ENCODE measurements around the gene NKAIN4.
A peak's percentile ranks its signal among the peaks of the same experiment; 100 is the strongest.

The NKAIN4 gene

GRCh38 chr20:63284544-63284949 is 30.3 kb upstream of the NKAIN4 start:
- no peaks in the 10 kb centered on the region for H3K4me1 ChIP-seq
- in situ Hi-C loops (cut with MboI; ENCODE audit: low sequenced_read_pairs), result no loop called here
- DNase-seq (ENCODE audit: low spot score in 2 of 2), result no peak
- no peaks in the 10 kb centered on the region for H3K9me3 ChIP-seq
- H3K4me3 ChIP-seq, result no peak overlapping the region
- peaks cover 34% of the 10 kb centered on the region for H3K36me3 ChIP-seq (replicated peaks)
- H3K27me3 ChIP-seq (ENCODE audit: low read depth), result no peaks in the 10 kb centered on the region

- no peak for DNase-seq (ENCODE audit: low spot score in 2 of 2)
Observed at GRCh38 chr20:63284083-63284440, 29.8 kb upstream of the NKAIN4 start.

GRCh38 chr20:63283397-63284082 is 29.3 kb upstream of the NKAIN4 start:
- no peak overlapping the region for H3K4me3 ChIP-seq
- no peaks in the 10 kb centered on the region for H3K27me3 ChIP-seq (ENCODE audit: low read depth)
- peaks cover 37% of the 10 kb centered on the region for H3K36me3 ChIP-seq (replicated peaks)
- DNase-seq (ENCODE audit: low spot score in 2 of 2), result no peak
- no peaks in the 10 kb centered on the region for H3K9me3 ChIP-seq
- H3K4me1 ChIP-seq, result no peaks in the 10 kb centered on the region
- in situ Hi-C loops (cut with MboI; ENCODE audit: low sequenced_read_pairs), result no loop called here

More at GRCh38 chr20:63284083-63284440, 29.8 kb upstream of the NKAIN4 start:
- in situ Hi-C loops (cut with MboI; ENCODE audit: low sequenced_read_pairs), result no loop called here
- Histone ChIP-seq H3K27me3 (ENCODE audit: low read depth) (no peaks in the 10 kb centered on the region), H3K9me3 (no peaks in the 10 kb centered on the region), H3K36me3 (replicated peaks) (peaks cover 36% of the 10 kb centered on the region), H3K4me1 (no peaks in the 10 kb centered on the region), H3K4me3 (no peak overlapping the region)

- Histone ChIP-seq H3K27me3 (ENCODE audit: low read depth) (no peaks in the 10 kb centered on the region), H3K36me3 (replicated peaks) (peaks cover 38% of the 10 kb centered on the region), H3K9me3 (no peaks in the 10 kb centered on the region), H3K4me3 (no peak overlapping the region), H3K4me1 (no peaks in the 10 kb centered on the region)
- in situ Hi-C loops (cut with MboI; ENCODE audit: low sequenced_read_pairs), result no loop called here
- DNase-seq (ENCODE audit: low spot score in 2 of 2), result no peak
Observed at GRCh38 chr20:63282946-63283345, 28.7 kb upstream of the NKAIN4 start.

GRCh38 chr20:63281742-63282665 is 27.7 kb upstream of the NKAIN4 start:
- H3K36me3 ChIP-seq (replicated peaks), result peaks cover 47% of the 10 kb centered on the region
- no peaks in the 10 kb centered on the region for H3K4me1 ChIP-seq
- H3K4me3 ChIP-seq, result no peak overlapping the region
- DNase-seq (ENCODE audit: low spot score in 2 of 2), result no peak
- H3K27me3 ChIP-seq (ENCODE audit: low read depth), result no peaks in the 10 kb centered on the region
- no peaks in the 10 kb centered on the region for H3K9me3 ChIP-seq
- in situ Hi-C loops (cut with MboI; ENCODE audit: low sequenced_read_pairs), result no loop called here

- peaks cover 56% of the 10 kb centered on the region for H3K36me3 ChIP-seq (replicated peaks)
- in situ Hi-C loops (cut with MboI; ENCODE audit: low sequenced_read_pairs), result no loop called here
- no peaks in the 10 kb centered on the region for H3K4me1 ChIP-seq
- no peaks in the 10 kb centered on the region for H3K27me3 ChIP-seq (ENCODE audit: low read depth)
- peak in 1 of 2 experiments; percentile 39 for DNase-seq (ENCODE audit: low spot score in 2 of 2)
- no peaks in the 10 kb centered on the region for H3K9me3 ChIP-seq
- no peak overlapping the region for H3K4me3 ChIP-seq
Observed at GRCh38 chr20:63280929-63281545, 26.8 kb upstream of the NKAIN4 start.

GRCh38 chr20:63280371-63280770 is 26.1 kb upstream of the NKAIN4 start:
- no peaks in the 10 kb centered on the region for H3K9me3 ChIP-seq
- H3K4me3 ChIP-seq, result no peak overlapping the region
- DNase-seq (ENCODE audit: low spot score in 2 of 2), result no peak
- H3K4me1 ChIP-seq, result no peaks in the 10 kb centered on the region
- peaks cover 55% of the 10 kb centered on the region for H3K36me3 ChIP-seq (replicated peaks)
- H3K27me3 ChIP-seq (ENCODE audit: low read depth), result no peaks in the 10 kb centered on the region
- in situ Hi-C loops (cut with MboI; ENCODE audit: low sequenced_read_pairs), result no loop called here

GRCh38 chr20:63279931-63280330 is 25.7 kb upstream of the NKAIN4 start:
- Histone ChIP-seq H3K9me3 (no peaks in the 10 kb centered on the region), H3K4me3 (no peak overlapping the region), H3K36me3 (replicated peaks) (peaks cover 55% of the 10 kb centered on the region), H3K4me1 (no peaks in the 10 kb centered on the region), H3K27me3 (ENCODE audit: low read depth) (no peaks in the 10 kb centered on the region)
- in situ Hi-C loops (cut with MboI; ENCODE audit: low sequenced_read_pairs), result no loop called here
- DNase-seq (ENCODE audit: low spot score in 2 of 2), result no peak

- in situ Hi-C loops (cut with MboI; ENCODE audit: low sequenced_read_pairs), result no loop called here
- no peaks in the 10 kb centered on the region for H3K9me3 ChIP-seq
- H3K27me3 ChIP-seq (ENCODE audit: low read depth), result no peaks in the 10 kb centered on the region
- no peak for DNase-seq (ENCODE audit: low spot score in 2 of 2)
- peaks cover 55% of the 10 kb centered on the region for H3K36me3 ChIP-seq (replicated peaks)
- H3K4me1 ChIP-seq, result no peaks in the 10 kb centered on the region
- H3K4me3 ChIP-seq, result no peak overlapping the region
Observed at GRCh38 chr20:63278661-63279060, 24.4 kb upstream of the NKAIN4 start.

- Histone ChIP-seq H3K4me3 (no peak overlapping the region), H3K36me3 (replicated peaks) (peaks cover 47% of the 10 kb centered on the region), H3K4me1 (no peaks in the 10 kb centered on the region), H3K27me3 (ENCODE audit: low read depth) (no peaks in the 10 kb centered on the region), H3K9me3 (no peaks in the 10 kb centered on the region)
- no peak for DNase-seq (ENCODE audit: low spot score in 2 of 2)
- in situ Hi-C loops (cut with MboI; ENCODE audit: low sequenced_read_pairs), result no loop called here
Observed at GRCh38 chr20:63277466-63278272, 23.4 kb upstream of the NKAIN4 start.

GRCh38 chr20:63276956-63277355 is 22.7 kb upstream of the NKAIN4 start:
- in situ Hi-C loops (cut with MboI; ENCODE audit: low sequenced_read_pairs), result no loop called here

GRCh38 chr20:63275825-63276224 is 21.6 kb upstream of the NKAIN4 start:
- in situ Hi-C loops (cut with MboI; ENCODE audit: low sequenced_read_pairs), result no loop called here
- peaks cover 45% of the 10 kb centered on the region for H3K36me3 ChIP-seq (replicated peaks)
- peaks cover 4% of the 10 kb centered on the region; the same call in 1 of the 2 replicates for H3K4me1 ChIP-seq
- no peak for DNase-seq (ENCODE audit: low spot score in 2 of 2)
- no peaks in the 10 kb centered on the region for H3K27me3 ChIP-seq (ENCODE audit: low read depth)
- no peak overlapping the region for H3K4me3 ChIP-seq
- no peaks in the 10 kb centered on the region for H3K9me3 ChIP-seq

More at GRCh38 chr20:63276956-63277355, 22.7 kb upstream of the NKAIN4 start:
- H3K27me3 ChIP-seq (ENCODE audit: low read depth), result no peaks in the 10 kb centered on the region
- H3K4me1 ChIP-seq, result 0 out of 2 replicates have a peak, but pooled peaks cover under 1% of the 10 kb centered on the region
- no peak for DNase-seq (ENCODE audit: low spot score in 2 of 2)
- H3K4me3 ChIP-seq, result no peak overlapping the region
- peaks cover 45% of the 10 kb centered on the region for H3K36me3 ChIP-seq (replicated peaks)
- H3K9me3 ChIP-seq, result no peaks in the 10 kb centered on the region

Data from HAP-1 (cell line).